GM12878 (cell line): ENCODE results near the gene CCN5. TPM values are rescaled to one million over a fixed set of nuclear protein-coding genes. Genes with fewer than 3 reads are reported as not detected.
A peak's percentile ranks its signal among the peaks of the same experiment; 100 is the strongest.

Experiments used
- ATAC-seq: fragments of 200-7000 bp; cut with Tn5 transposase; 3 replicates; pipeline ENCODE4 v1.9.1; 2020; ENCODE audit warnings: mild to moderate bottlenecking, moderate library complexity
- BruUV-seq: library from RNA; stranded (reverse); fragments of 400-500 nt; replicated peaks from 2 replicates; lab custom pipeline; 2021; lab: Mats Ljungman, UMichigan
- CTCF ChIA-PET: fragments of 300-600 bp; sonication (Branson Sonifier 250); formaldehyde crosslinking; extraction: SDS; loops from one replicate; lab custom pipeline; 2021; ENCODE audit warnings: inconsistent platforms; lab: Yijun Ruan, JAX
- POLR2A ChIA-PET: fragments of 350-600 bp; formaldehyde crosslinking; extraction: SDS; loops from one replicate; lab custom pipeline; 2021; ENCODE audit warnings: inconsistent platforms; lab: Charles Lee
- RAD21 ChIA-PET: fragments of 300-600 bp; sonication (Branson Sonifier 250); formaldehyde crosslinking; loops from one replicate; lab custom pipeline; 2023; ENCODE audit warnings: antibody characterized with exemption; ENCODE audit not compliant: unreplicated experiment; lab: Charles Lee
- SMC1A ChIA-PET: fragments of 300-600 bp; sonication (Branson Sonifier 250); formaldehyde crosslinking; loops from one replicate; lab custom pipeline; 2023; ENCODE audit not compliant: unreplicated experiment, uncharacterized antibody; lab: Charles Lee
- DNase-seq: peaks from one replicate; pipeline ENCODE4 v3.0.0-alpha.2; 2011; ENCODE audit warnings: low read depth, low spot score
- FAIRE-seq: peaks from 3 replicates; lab custom pipeline; 2011; peaks lifted over from hg19 to GRCh38; lab: Jason Lieb, UNC
- H2AFZ ChIP-seq: 2 replicates; pipeline ENCODE4 v1.6.0; 2011; ENCODE audit warnings: low read depth, low read length, control low read depth; ENCODE audit not compliant: control insufficient read depth
- H3K27ac ChIP-seq: 2 replicates; pipeline ENCODE4 v1.5.1; 2011; ENCODE audit warnings: control low read depth; ENCODE audit not compliant: control insufficient read depth, insufficient read depth
- H3K27me3 ChIP-seq, 2 experiments: replicated peaks in 1 of 2; 2 replicates each; pipeline versions ENCODE4 v1.6.0 to v1.6.1; 2011; ENCODE audit warnings: low read length in 1 of 2; ENCODE audit not compliant: control insufficient read depth in 2 of 2, insufficient read depth in 2 of 2
- H3K36me3 ChIP-seq, 2 experiments: 2 replicates each; pipeline ENCODE4 v1.5.1; 2011; ENCODE audit warnings: low read length in 1 of 2; ENCODE audit not compliant: control insufficient read depth in 2 of 2, insufficient read depth in 2 of 2
- H3K4me1 ChIP-seq: 2 replicates; pipeline ENCODE4 v1.6.1; 2011; ENCODE audit warnings: mild to moderate bottlenecking, low read length, moderate library complexity, mixed read lengths; ENCODE audit not compliant: control insufficient read depth, insufficient read depth
- H3K4me2 ChIP-seq: 2 replicates; pipeline ENCODE4 v1.6.0; 2011; ENCODE audit warnings: control low read depth; ENCODE audit not compliant: control insufficient read depth, insufficient read depth
- H3K4me3 ChIP-seq: fragments of 200-600 bp; sonication (generic); 2 replicates; pipeline ENCODE4 v1.5.1; 2016
- H3K79me2 ChIP-seq: 2 replicates; pipeline ENCODE4 v1.6.0; 2011; ENCODE audit warnings: low read length; ENCODE audit not compliant: control insufficient read depth, insufficient read depth
- H3K9ac ChIP-seq: 2 replicates; pipeline ENCODE4 v1.8.0; 2011; ENCODE audit warnings: low read length, control low read depth, mixed read lengths; ENCODE audit not compliant: control insufficient read depth, insufficient read depth
- H3K9me3 ChIP-seq: replicated peaks from 3 replicates; pipeline ENCODE4 v1.5.1; 2011; ENCODE audit warnings: mild to moderate bottlenecking, low read length; ENCODE audit not compliant: control insufficient read depth, insufficient read depth
- H4K20me1 ChIP-seq: 2 replicates; pipeline ENCODE4 v1.6.0; 2011; ENCODE audit not compliant: control insufficient read depth, insufficient read depth
- WGBS: methylation state at CpG from one replicate; pipeline ENCODE4 v1.1.6; 2016; ENCODE audit warnings: low lambda C conversion rate; ENCODE audit not compliant: insufficient replicate concordance, insufficient coverage; ENCODE audit errors: missing lambda C conversion rate; 5-methylcytosine and 5-hydroxymethylcytosine counted together
- in situ Hi-C: fragments of 300-500 bp; cut with MboI; formaldehyde crosslinking; loops from 9 replicates; pipeline ENCODE4 v1.14.3; 2018; ENCODE audit warnings: mixed read lengths
- intact Hi-C: fragments of 100-400 bp; cut with micrococcal nuclease; formaldehyde crosslinking; loops from one replicate; pipeline ENCODE4 v1.14.2; 2022; ENCODE audit not compliant: unreplicated experiment
- polyA plus RNA-seq, 11 experiments: library from polyadenylated mRNA; depleted of rRNA in 4 of 11; unstranded in 6 of 11; stranded (reverse) in 5 of 11; fragments of >200 nt; fragmentation: Nextera tagmentation in 4 of 11; fragmentation: Illumina TruSeq in 1 of 11; extraction: Ambion mirVana in 4 of 11; extraction: Trizol in 1 of 11; gene quantifications; 1 replicate in 1 of 11; 2 replicates in 10 of 11; pipeline versions ENCODE4 v1.2.1 to v1.2.3, GENCODE V29; 2011 to 2016; ENCODE audit warnings: inconsistent platforms in 2 of 11, missing spikeins in 2 of 11, low read depth in 1 of 11
- total RNA-seq, 4 experiments: library from RNA; depleted of rRNA in 3 of 4; stranded (reverse); fragments of >200 nt in 3 of 4; fragmentation: Illumina TruSeq in 1 of 4; extraction: Trizol in 1 of 4; gene quantifications; 2 replicates each; pipeline versions ENCODE4 v1.2.1 to v1.2.3, GENCODE V29; 2013 to 2021
- TF ChIP-seq, protein P1 (sequence below): IDR thresholded peaks from 2 replicates; pipeline ENCODE4 v1.6.1; 2011; ENCODE audit warnings: borderline replicate concordance, low read depth, mild to moderate bottlenecking, moderate library complexity, mixed read lengths, low read length; ENCODE audit not compliant: insufficient read depth; ENCODE audit errors: extremely low read length
- TF ChIP-seq, protein P2 (sequence below): fragments of 150-350 bp; IDR thresholded peaks from 2 replicates; pipeline ENCODE4 v1.6.1; 2016; ENCODE audit warnings: low read depth, low read length

The CCN5 gene
- total and polyA plus RNA-seq, 10 of the 15 experiments (the other 5 are each of a cell fraction or from before 2014, with no cell fraction given) = 0.14 to 0.15 TPM; not detected in 8

DNA sequence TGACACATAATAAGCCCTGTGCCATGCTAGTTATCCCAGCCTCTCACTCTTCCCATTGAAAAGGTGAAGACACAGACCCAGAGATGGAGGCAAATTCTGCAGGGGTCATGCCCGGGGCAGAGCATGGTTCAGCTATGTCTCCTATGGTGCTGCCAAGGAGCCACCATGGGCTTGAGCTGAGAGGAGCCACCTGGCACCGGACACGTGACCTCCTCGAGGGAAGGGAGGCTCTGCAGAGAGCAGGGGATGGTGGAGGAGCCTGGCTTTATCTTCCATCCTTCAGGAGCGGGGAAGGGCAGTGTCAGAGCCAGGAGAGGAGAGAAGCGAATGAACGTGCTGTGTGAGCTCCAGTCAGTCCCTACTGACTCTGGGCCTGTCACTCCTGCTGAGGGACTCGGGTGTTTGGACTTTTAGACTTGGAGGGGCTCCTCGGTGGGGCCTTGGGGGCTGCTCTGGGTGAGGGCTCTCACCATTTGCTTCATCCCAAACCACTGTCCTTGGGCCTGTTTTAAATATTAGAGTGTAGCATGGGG is 11.1 kb upstream of the CCN5 start:
- no peaks in the 10 kb centered on the region for H4K20me1 ChIP-seq
- no peak for ATAC-seq
- no peak overlapping the region for H3K4me3 ChIP-seq
- intact Hi-C loops (no loop called here), in situ Hi-C loops (no loop called here)
- peaks cover 4% of the 10 kb centered on the region for H3K4me1 ChIP-seq
- no peaks in the 10 kb centered on the region for H3K36me3 ChIP-seq
- ChIA-PET RAD21 (no interaction called here), CTCF (no interaction called here), SMC1A (interaction anchor here (1.4 kb wide), 1 partner anchor 20 kb away, joined by 4 read pairs; no protein-coding TSS in a partner anchor), POLR2A (no interaction called here)
- DNase-seq = no peak
- no peak overlapping the region for H3K27ac ChIP-seq
- H3K4me2 ChIP-seq = no peak overlapping the region
- H3K27me3 ChIP-seq = no peaks in the 10 kb centered on the region; a peak in 2 of 4 replicates
- no peaks in the 10 kb centered on the region for H3K79me2 ChIP-seq
- no peaks in the 10 kb centered on the region for H3K9me3 ChIP-seq
- no peak for FAIRE-seq
- no peak overlapping the region for H3K9ac ChIP-seq
- 13% methylated on average over 9 of the region's 9 CpGs for WGBS
- BruUV-seq = no TSS peak
- H2AFZ ChIP-seq = no peak overlapping the region
- TF ChIP-seq, protein P1, sequence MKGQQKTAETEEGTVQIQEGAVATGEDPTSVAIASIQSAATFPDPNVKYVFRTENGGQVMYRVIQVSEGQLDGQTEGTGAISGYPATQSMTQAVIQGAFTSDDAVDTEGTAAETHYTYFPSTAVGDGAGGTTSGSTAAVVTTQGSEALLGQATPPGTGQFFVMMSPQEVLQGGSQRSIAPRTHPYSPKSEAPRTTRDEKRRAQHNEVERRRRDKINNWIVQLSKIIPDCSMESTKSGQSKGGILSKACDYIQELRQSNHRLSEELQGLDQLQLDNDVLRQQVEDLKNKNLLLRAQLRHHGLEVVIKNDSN = peak; percentile 38
- TF ChIP-seq, protein P2, sequence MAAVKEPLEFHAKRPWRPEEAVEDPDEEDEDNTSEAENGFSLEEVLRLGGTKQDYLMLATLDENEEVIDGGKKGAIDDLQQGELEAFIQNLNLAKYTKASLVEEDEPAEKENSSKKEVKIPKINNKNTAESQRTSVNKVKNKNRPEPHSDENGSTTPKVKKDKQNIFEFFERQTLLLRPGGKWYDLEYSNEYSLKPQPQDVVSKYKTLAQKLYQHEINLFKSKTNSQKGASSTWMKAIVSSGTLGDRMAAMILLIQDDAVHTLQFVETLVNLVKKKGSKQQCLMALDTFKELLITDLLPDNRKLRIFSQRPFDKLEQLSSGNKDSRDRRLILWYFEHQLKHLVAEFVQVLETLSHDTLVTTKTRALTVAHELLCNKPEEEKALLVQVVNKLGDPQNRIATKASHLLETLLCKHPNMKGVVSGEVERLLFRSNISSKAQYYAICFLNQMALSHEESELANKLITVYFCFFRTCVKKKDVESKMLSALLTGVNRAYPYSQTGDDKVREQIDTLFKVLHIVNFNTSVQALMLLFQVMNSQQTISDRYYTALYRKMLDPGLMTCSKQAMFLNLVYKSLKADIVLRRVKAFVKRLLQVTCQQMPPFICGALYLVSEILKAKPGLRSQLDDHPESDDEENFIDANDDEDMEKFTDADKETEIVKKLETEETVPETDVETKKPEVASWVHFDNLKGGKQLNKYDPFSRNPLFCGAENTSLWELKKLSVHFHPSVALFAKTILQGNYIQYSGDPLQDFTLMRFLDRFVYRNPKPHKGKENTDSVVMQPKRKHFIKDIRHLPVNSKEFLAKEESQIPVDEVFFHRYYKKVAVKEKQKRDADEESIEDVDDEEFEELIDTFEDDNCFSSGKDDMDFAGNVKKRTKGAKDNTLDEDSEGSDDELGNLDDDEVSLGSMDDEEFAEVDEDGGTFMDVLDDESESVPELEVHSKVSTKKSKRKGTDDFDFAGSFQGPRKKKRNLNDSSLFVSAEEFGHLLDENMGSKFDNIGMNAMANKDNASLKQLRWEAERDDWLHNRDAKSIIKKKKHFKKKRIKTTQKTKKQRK = no peak
